ENCODE measurements around the gene PDLIM7.

Gene PDLIM7

GRCh38 chr5:177505075-177505474, 7.7 kb upstream of the PDLIM7 start:
- no peak for DNase-seq (ENCODE audit: low read depth)

GRCh38 chr5:177504086-177505056, 7.0 kb upstream of the PDLIM7 start:
- no peak for DNase-seq (ENCODE audit: low read depth)

GRCh38 chr5:177503351-177504085, 6.1 kb upstream of the PDLIM7 start:
- DNase-seq (ENCODE audit: low read depth), result no peak

GRCh38 chr5:177502886-177503285, 5.5 kb upstream of the PDLIM7 start:
- no peak for DNase-seq (ENCODE audit: low read depth)

GRCh38 chr5:177501874-177502678, 4.7 kb upstream of the PDLIM7 start:
- no peak for DNase-seq (ENCODE audit: low read depth)

GRCh38 chr5:177500685-177501522, 3.5 kb upstream of the PDLIM7 start:
- DNase-seq (ENCODE audit: low read depth), result peak; percentile 88

- DNase-seq (ENCODE audit: low read depth), result no peak
Observed at GRCh38 chr5:177499842-177500241, 2.4 kb upstream of the PDLIM7 start.

GRCh38 chr5:177498013-177498787, 796 bp upstream of the PDLIM7 start:
- DNase-seq (ENCODE audit: low read depth), result peak; percentile 64

- DNase-seq (ENCODE audit: low read depth), result peak; percentile 94
Observed at GRCh38 chr5:177496727-177497291, 595 bp downstream of the PDLIM7 start.

GRCh38 chr5:177496070-177496726, 1.2 kb downstream of the PDLIM7 start:
- peak; percentile 84 for DNase-seq (ENCODE audit: low read depth)

GRCh38 chr5:177495243-177496060, 2.0 kb downstream of the PDLIM7 start:
- peak; percentile 85 for DNase-seq (ENCODE audit: low read depth)

GRCh38 chr5:177494346-177495195, 2.8 kb downstream of the PDLIM7 start:
- peak; percentile 97 for DNase-seq (ENCODE audit: low read depth)

- no peak for DNase-seq (ENCODE audit: low read depth)
Observed at GRCh38 chr5:177493795-177494345, 3.5 kb downstream of the PDLIM7 start.

- DNase-seq (ENCODE audit: low read depth), result no peak
Observed at GRCh38 chr5:177492841-177493240, 4.6 kb downstream of the PDLIM7 start.

GRCh38 chr5:177491983-177492746, 5.2 kb downstream of the PDLIM7 start:
- DNase-seq (ENCODE audit: low read depth), result no peak

GRCh38 chr5:177491429-177491945, 5.9 kb downstream of the PDLIM7 start:
- peak; percentile 61 for DNase-seq (ENCODE audit: low read depth)

All from ELR (cell line).